Vagina (tissue), 2 donors: ENCODE measurements around the gene LIMK2. TPM values are rescaled to one million over a fixed set of nuclear protein-coding genes. Genes with fewer than 3 reads are reported as not detected.

ENCODE experiments used
- DNase-seq, 2 donors: peaks; one replicate each; pipeline ENCODE4 v3.0.0-alpha.2; 2017; ENCODE audit errors: extremely low spot score in 2 of 2
- H3K27ac ChIP-seq: fragments of 200-600 bp; sonication (generic); one replicate; pipeline ENCODE4 v1.5.1; 2019
- H3K27me3 ChIP-seq: fragments of 200-600 bp; sonication (generic); one replicate; pipeline ENCODE4 v1.5.1; 2019
- H3K36me3 ChIP-seq, 2 donors: fragments of 200-600 bp; sonication (generic); one replicate each; pipeline ENCODE4 v1.5.1; 2017 to 2019
- H3K4me1 ChIP-seq: fragments of 200-600 bp; sonication (generic); one replicate; pipeline ENCODE4 v1.5.1; 2019
- H3K4me3 ChIP-seq, 2 donors: fragments of 200-600 bp; sonication (generic); 1 replicate in 1 of 2; 2 replicates in 1 of 2; pipeline ENCODE4 v1.5.1; 2016 to 2019
- H3K9me3 ChIP-seq: fragments of 200-600 bp; sonication (generic); one replicate; pipeline ENCODE4 v1.5.1; 2019
- CTCF ChIP-seq, 3 experiments: fragments of 450-650 bp in 2 of 3; fragments of 200-600 bp in 1 of 3; sonication (generic) in 1 of 3; IDR thresholded peaks; one replicate each; pipeline ENCODE4 v1.5.1; 2017 to 2019; ENCODE audit warnings: antibody characterized with exemption in 3 of 3, mild to moderate bottlenecking in 2 of 3, moderate library complexity in 2 of 3
- POLR2A ChIP-seq, 2 donors: fragments of 450-650 bp; IDR thresholded peaks; one replicate each; pipeline ENCODE4 v1.6.1; 2017; ENCODE audit warnings: antibody characterized with exemption in 2 of 2, mild to moderate bottlenecking in 2 of 2, moderate library complexity in 2 of 2
- POLR2AphosphoS5 ChIP-seq, 2 donors: sonication (generic); formaldehyde crosslinking; IDR thresholded peaks; one replicate each; pipeline ENCODE4 v1.9.0; 2017; ENCODE audit warnings: antibody characterized with exemption in 2 of 2, mild to moderate bottlenecking in 2 of 2, low read depth in 1 of 2; ENCODE audit not compliant: insufficient read depth in 1 of 2
- intact Hi-C: fragments of 100-400 bp; cut with DNase I; formaldehyde crosslinking; loops from one replicate; pipeline ENCODE4 v1.15.1; 2023
- total RNA-seq: library from RNA; depleted of rRNA; stranded (reverse); fragments of >200 nt; gene quantifications from one replicate; pipeline ENCODE4 v1.2.3, GENCODE V29; 2016

The LIMK2 gene
- total RNA-seq, 1 donor from 2014 or later = 120 TPM

- peak overlapping the region in 1 of 2 donors; percentile 70 for H3K4me3 ChIP-seq
Measured at GRCh38 chr22:31250740-31251600, 38.9 kb downstream of the LIMK2 start.

GRCh38 chr22:31253949-31254348 lies 41.9 kb downstream of the LIMK2 start:
- intact Hi-C loops = no loop called here
- Histone ChIP-seq H3K4me1 (peaks cover 56% of the 10 kb centered on the region), H3K4me3 (no peak overlapping the region), H3K27ac (peak overlapping the region; percentile 70), H3K36me3 (peaks cover 0 to 4% of the 10 kb centered on the region in 2 donors), H3K27me3 (no peaks in the 10 kb centered on the region), H3K9me3 (no peaks in the 10 kb centered on the region)
- no peak for DNase-seq
- TF ChIP-seq POLR2A (IDR thresholded peaks at IDR 0.05) (no peak), POLR2AphosphoS5 (IDR thresholded peaks at IDR 0.05; ENCODE audit: insufficient read depth in 1 of 2, low read depth in 1 of 2) (peak; percentile 42 to 85), CTCF (IDR thresholded peaks at IDR 0.05) (no peak)

More at GRCh38 chr22:31250740-31251600, 38.9 kb downstream of the LIMK2 start:
- intact Hi-C loops = no loop called here
- DNase-seq = no peak
- TF ChIP-seq POLR2AphosphoS5 (IDR thresholded peaks at IDR 0.05; ENCODE audit: insufficient read depth in 1 of 2, low read depth in 1 of 2) (no peak), CTCF (IDR thresholded peaks at IDR 0.05) (no peak), POLR2A (IDR thresholded peaks at IDR 0.05) (no peak)
- H3K36me3 ChIP-seq = no peaks in the 10 kb centered on the region
- peaks cover 74% of the 10 kb centered on the region for H3K4me1 ChIP-seq
- H3K9me3 ChIP-seq = no peaks in the 10 kb centered on the region
- H3K27ac ChIP-seq = peak overlapping the region; percentile 78
- H3K27me3 ChIP-seq = no peaks in the 10 kb centered on the region

DNA sequence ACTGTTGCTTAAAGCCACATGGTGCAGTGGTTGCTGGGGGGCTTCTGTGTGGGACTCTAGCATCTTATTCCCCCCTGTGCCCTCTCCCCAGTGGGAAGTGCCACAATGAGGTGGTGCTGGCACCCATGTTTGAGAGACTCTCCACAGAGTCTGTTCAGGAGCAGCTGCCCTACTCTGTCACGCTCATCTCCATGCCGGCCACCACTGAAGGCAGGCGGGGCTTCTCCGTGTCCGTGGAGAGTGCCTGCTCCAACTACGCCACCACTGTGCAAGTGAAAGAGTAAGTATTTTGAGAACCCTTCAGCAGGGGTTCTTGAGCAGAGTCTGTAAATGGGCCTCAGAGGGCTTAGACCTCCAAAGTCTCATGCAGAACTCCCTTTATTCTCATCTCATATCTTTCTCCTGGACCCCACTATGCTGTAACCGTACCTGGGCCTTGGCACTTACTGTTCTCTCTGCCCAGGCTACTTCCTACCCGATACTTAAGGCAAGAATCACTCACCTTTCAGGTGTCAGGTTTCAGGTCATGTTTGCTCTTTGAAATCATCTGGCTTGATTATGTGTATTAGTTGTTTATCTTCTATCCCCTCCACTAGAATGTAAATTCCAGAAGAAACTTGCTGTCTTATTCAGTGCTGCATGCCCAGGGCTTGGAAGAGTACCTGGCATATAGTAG lies 47.8 kb downstream of the LIMK2 start:
- no peaks in the 10 kb centered on the region for H3K9me3 ChIP-seq
- H3K27ac ChIP-seq = no peak overlapping the region
- H3K4me3 ChIP-seq = no peak overlapping the region
- DNase-seq = no peak
- peaks cover 0 to 50% of the 10 kb centered on the region in 2 donors for H3K36me3 ChIP-seq
- peaks cover 7% of the 10 kb centered on the region for H3K4me1 ChIP-seq
- intact Hi-C loops = no loop called here
- H3K27me3 ChIP-seq = no peaks in the 10 kb centered on the region
- TF ChIP-seq CTCF (IDR thresholded peaks at IDR 0.05) = no peak
- TF ChIP-seq POLR2A (IDR thresholded peaks at IDR 0.05) = no peak
- no peak for TF ChIP-seq POLR2AphosphoS5 (IDR thresholded peaks at IDR 0.05; ENCODE audit: insufficient read depth in 1 of 2, low read depth in 1 of 2)

GRCh38 chr22:31260474-31260856 lies 48.4 kb downstream of the LIMK2 start:
- Histone ChIP-seq H3K27ac (no peak overlapping the region), H3K4me3 (no peak overlapping the region), H3K9me3 (no peaks in the 10 kb centered on the region), H3K36me3 (peaks cover 0 to 50% of the 10 kb centered on the region in 2 donors), H3K27me3 (no peaks in the 10 kb centered on the region), H3K4me1 (peaks cover 2% of the 10 kb centered on the region)
- TF ChIP-seq CTCF (IDR thresholded peaks at IDR 0.05) = no peak
- no peak for TF ChIP-seq POLR2A (IDR thresholded peaks at IDR 0.05)
- TF ChIP-seq POLR2AphosphoS5 (IDR thresholded peaks at IDR 0.05; ENCODE audit: insufficient read depth in 1 of 2, low read depth in 1 of 2) = no peak
- DNase-seq = no peak
- intact Hi-C loops = no loop called here
